Retina (tissue), 1 donor: ENCODE data around the gene NMNAT2.
"Not testable (repeated sequence)": the region's sequence is repeated elsewhere in the genome, so short reads cannot be mapped to it uniquely, and the experiment has no call there.

Source experiments
- DNase-seq: peaks from one replicate; pipeline ENCODE4 v3.0.0-alpha.2; 2016

NMNAT2 gene

GRCh38 chr1:183417772-183418491 lies at the start of gene NMNAT2:
Gene NMNAT2, minus strand, starts transcription at chr1:183418380. Its CDS starts 113 bp downstream, at chr1:183418267.
- peak; percentile 84 for DNase-seq

- no peak for DNase-seq
Observed at GRCh38 chr1:183467687-183468086, 49.5 kb upstream of the NMNAT2 start.

GRCh38 chr1:183466781-183467180 lies 48.6 kb upstream of the NMNAT2 start:
- no peak for DNase-seq

- no peak for DNase-seq
Observed at GRCh38 chr1:183463566-183463965, 45.4 kb upstream of the NMNAT2 start.

- no peak for DNase-seq
Observed at GRCh38 chr1:183461350-183461749, 43.2 kb upstream of the NMNAT2 start.

GRCh38 chr1:183460596-183460995 lies 42.4 kb upstream of the NMNAT2 start:
- no peak for DNase-seq

GRCh38 chr1:183457449-183457848 lies 39.3 kb upstream of the NMNAT2 start:
- DNase-seq: no peak

GRCh38 chr1:183456826-183457225 lies 38.6 kb upstream of the NMNAT2 start:
- no peak for DNase-seq

- DNase-seq: no peak
Observed at GRCh38 chr1:183454377-183454776, 36.2 kb upstream of the NMNAT2 start.

- DNase-seq: no peak
Observed at GRCh38 chr1:183450093-183450492, 31.9 kb upstream of the NMNAT2 start.

- DNase-seq: no peak
Observed at GRCh38 chr1:183449223-183449770, 31.1 kb upstream of the NMNAT2 start.

GRCh38 chr1:183444243-183444642 lies 26.1 kb upstream of the NMNAT2 start:
- no peak for DNase-seq

GRCh38 chr1:183443466-183443865 lies 25.3 kb upstream of the NMNAT2 start:
- DNase-seq: peak; percentile 9

GRCh38 chr1:183443011-183443410 lies 24.8 kb upstream of the NMNAT2 start:
- peak; percentile 12 for DNase-seq

GRCh38 chr1:183438060-183438459 lies 19.9 kb upstream of the NMNAT2 start:
- no peak for DNase-seq

GRCh38 chr1:183435497-183435896 lies 17.3 kb upstream of the NMNAT2 start:
- no peak for DNase-seq

- no peak for DNase-seq
Observed at GRCh38 chr1:183433703-183434102, 15.5 kb upstream of the NMNAT2 start.

- no peak for DNase-seq
Observed at GRCh38 chr1:183432548-183432875, 14.3 kb upstream of the NMNAT2 start.

- DNase-seq: no peak
Observed at GRCh38 chr1:183431840-183432547, 13.8 kb upstream of the NMNAT2 start.

GRCh38 chr1:183427591-183427990 lies 9.4 kb upstream of the NMNAT2 start:
- not testable (repeated sequence) for DNase-seq

GRCh38 chr1:183424691-183425090 lies 6.5 kb upstream of the NMNAT2 start:
- DNase-seq: no peak

- no peak for DNase-seq
Observed at GRCh38 chr1:183423541-183423940, 5.4 kb upstream of the NMNAT2 start.

- DNase-seq: peak; percentile 16
Observed at GRCh38 chr1:183419399-183419798, 1.2 kb upstream of the NMNAT2 start.

- DNase-seq: no peak
Observed at GRCh38 chr1:183418696-183419095, 516 bp upstream of the NMNAT2 start.
